ENCODE results near the gene FRMD4A.

- TF ChIP-seq CTCF (IDR thresholded peaks at IDR 0.05) (no peak), ZFX (IDR thresholded peaks at IDR 0.05; ENCODE audit: borderline replicate concordance) (no peak)
These were observed 294.5 kb downstream of the FRMD4A start for GRCh38 chr10:14036233-14036632.
